H1 (cell line): ENCODE measurements around the gene KCNN1.

Source experiments
- ATF2 ChIP-seq: IDR thresholded peaks from 2 replicates; pipeline ENCODE4 v1.6.1; 2012; ENCODE audit warnings: low read length, inconsistent platforms
- EP300 ChIP-seq, 2 experiments: IDR thresholded peaks; 1 replicate in 1 of 2; 2 replicates in 1 of 2; pipeline ENCODE4 v1.6.1; 2011 to 2012; ENCODE audit warnings: low read depth in 2 of 2, low read length in 2 of 2, mild to moderate bottlenecking in 2 of 2, borderline replicate concordance in 1 of 2, inconsistent platforms in 1 of 2, moderate library complexity in 1 of 2
- SIN3A ChIP-seq, 2 experiments: IDR thresholded peaks in 1 of 2; conservative IDR thresholded peaks in 1 of 2; 2 replicates each; pipeline ENCODE4 v1.6.1; 2011 to 2012; ENCODE audit warnings: low read length in 2 of 2, improper control_type of control experiment in 1 of 2, low read depth in 1 of 2, mild to moderate bottlenecking in 1 of 2
- SP1 ChIP-seq: IDR thresholded peaks from 2 replicates; pipeline ENCODE4 v1.6.1; 2011; ENCODE audit warnings: low read depth, low read length
- TF ChIP-seq, protein P1 (sequence below), 3 experiments: IDR thresholded peaks; 1 replicate in 2 of 3; 2 replicates in 1 of 3; pipeline versions ENCODE4 v1.5.1 to v1.6.1; 2011; ENCODE audit warnings: low read length in 3 of 3, mild to moderate bottlenecking in 3 of 3, inconsistent platforms in 2 of 3, low read depth in 1 of 3, moderate library complexity in 1 of 3; ENCODE audit not compliant: insufficient read depth in 1 of 3; ENCODE audit errors: control extremely low read depth in 1 of 3

DNA sequence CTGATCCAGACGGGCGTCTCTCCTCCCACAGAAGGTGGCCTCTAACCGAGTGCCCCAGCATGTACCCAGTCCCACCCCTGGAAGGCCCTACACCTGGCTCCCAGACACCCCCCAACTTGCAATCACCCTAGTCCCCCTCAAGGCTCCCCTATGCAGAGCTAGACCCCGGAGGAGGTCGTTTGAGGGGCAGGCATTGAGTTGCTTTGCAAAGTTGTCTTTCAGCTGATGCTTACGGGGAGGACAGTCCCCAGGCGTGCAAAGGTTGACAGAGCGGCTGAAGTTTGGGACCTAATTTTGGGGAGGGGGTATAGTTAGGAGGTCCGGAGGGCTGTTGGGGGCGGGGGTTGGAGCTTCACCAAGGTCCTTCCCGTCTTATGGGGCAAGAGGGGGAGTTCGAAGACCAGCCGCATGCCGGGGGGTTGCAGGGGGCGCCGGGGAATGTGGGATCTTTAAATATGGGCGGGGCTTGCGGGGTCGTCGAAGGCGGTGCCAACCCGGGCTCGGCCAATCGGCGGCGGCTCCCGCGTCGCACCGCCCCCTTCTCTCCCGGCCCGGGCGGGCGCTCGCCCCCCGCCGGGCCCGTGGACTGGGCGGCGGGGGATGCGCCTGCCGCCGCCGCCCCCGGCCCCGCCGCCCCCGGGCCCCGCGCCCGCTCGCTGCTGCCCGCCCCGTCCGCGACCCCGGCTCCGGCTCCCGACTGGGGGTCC, at the start of gene KCNN1:
- no peak for TF ChIP-seq EP300 (IDR thresholded peaks at IDR 0.05; ENCODE audit: borderline replicate concordance in 1 of 2, low read depth in 2 of 2, low read length in 2 of 2)
- TF ChIP-seq ATF2, result no peak
- TF ChIP-seq SIN3A (conservative IDR thresholded peaks at IDR 0.05 in 1 of 2, IDR thresholded peaks at IDR 0.05 in 1 of 2; ENCODE audit: low read depth in 1 of 2, low read length in 2 of 2), result no peak; a peak in 1 of 4 replicates
- TF ChIP-seq, protein P1, sequence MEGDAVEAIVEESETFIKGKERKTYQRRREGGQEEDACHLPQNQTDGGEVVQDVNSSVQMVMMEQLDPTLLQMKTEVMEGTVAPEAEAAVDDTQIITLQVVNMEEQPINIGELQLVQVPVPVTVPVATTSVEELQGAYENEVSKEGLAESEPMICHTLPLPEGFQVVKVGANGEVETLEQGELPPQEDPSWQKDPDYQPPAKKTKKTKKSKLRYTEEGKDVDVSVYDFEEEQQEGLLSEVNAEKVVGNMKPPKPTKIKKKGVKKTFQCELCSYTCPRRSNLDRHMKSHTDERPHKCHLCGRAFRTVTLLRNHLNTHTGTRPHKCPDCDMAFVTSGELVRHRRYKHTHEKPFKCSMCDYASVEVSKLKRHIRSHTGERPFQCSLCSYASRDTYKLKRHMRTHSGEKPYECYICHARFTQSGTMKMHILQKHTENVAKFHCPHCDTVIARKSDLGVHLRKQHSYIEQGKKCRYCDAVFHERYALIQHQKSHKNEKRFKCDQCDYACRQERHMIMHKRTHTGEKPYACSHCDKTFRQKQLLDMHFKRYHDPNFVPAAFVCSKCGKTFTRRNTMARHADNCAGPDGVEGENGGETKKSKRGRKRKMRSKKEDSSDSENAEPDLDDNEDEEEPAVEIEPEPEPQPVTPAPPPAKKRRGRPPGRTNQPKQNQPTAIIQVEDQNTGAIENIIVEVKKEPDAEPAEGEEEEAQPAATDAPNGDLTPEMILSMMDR (IDR thresholded peaks at IDR 0.05; ENCODE audit: control extremely low read depth in 1 of 3, insufficient read depth in 1 of 3, low read depth in 1 of 3, low read length in 3 of 3), result no peak
- TF ChIP-seq SP1, result no peak
